ENCODE measurements around the gene VSNL1. TPM values are rescaled to one million over a fixed set of nuclear protein-coding genes. Genes with fewer than 3 reads are reported as not detected.

The VSNL1 gene
- polyA plus RNA-seq (ENCODE audit: insufficient read length in 12 of 12), result 1 to 10 TPM in 11 of 12 donors, not detected in 1; 2.3 to 7.6 (median 6.5) TPM
- long read RNA-seq, donor 1, result 0 reads
- long read RNA-seq, donor 2, partial matches to known transcripts, result 0 of 3 reads
- long read RNA-seq, donor 2, other reads (novel, unspliced or antisense), result 0 of 3 reads
- long read RNA-seq, donor 3, partial matches to known transcripts, result 0 of 1 reads
- long read RNA-seq, donor 3, other reads (novel, unspliced or antisense), result 0 of 1 reads
- long read RNA-seq, donor 4, partial matches to known transcripts, result 13 of 13 reads
- long read RNA-seq, donor 4, other reads (novel, unspliced or antisense), result 0 of 13 reads
- long read RNA-seq, donor 5, partial matches to known transcripts, result 45 of 46 reads
- long read RNA-seq, donor 5, other reads (novel, unspliced or antisense), result 0 of 46 reads
- long read RNA-seq, donor 6, partial matches to known transcripts, result 0 of 2 reads
- long read RNA-seq, donor 6, other reads (novel, unspliced or antisense), result 0 of 2 reads
- long read RNA-seq, donor 7, result 0 reads
- long read RNA-seq, donor 8, partial matches to known transcripts, result 0 of 4 reads
- long read RNA-seq, donor 8, other reads (novel, unspliced or antisense), result 0 of 4 reads
- long read RNA-seq, donor 9, partial matches to known transcripts, result 0 of 1 reads
- long read RNA-seq, donor 9, other reads (novel, unspliced or antisense), result 0 of 1 reads
- long read RNA-seq, donor 10, partial matches to known transcripts, result 5 of 9 reads
- long read RNA-seq, donor 10, other reads (novel, unspliced or antisense), result 0 of 9 reads
- long read RNA-seq, donor 11, partial matches to known transcripts, result 26 of 27 reads
- long read RNA-seq, donor 11, other reads (novel, unspliced or antisense), result 0 of 27 reads

GRCh38 chr2:17540093-17540812 is at the start of gene VSNL1:
Gene VSNL1, plus strand, starts transcription at chr2:17540696. Its CDS starts 51,379 bp downstream, at chr2:17592075.
- peak; percentile 93 for DNase-seq

- DNase-seq, result no peak
Observed at GRCh38 chr2:17495590-17495989, 44.9 kb upstream of the VSNL1 start.

GRCh38 chr2:17497718-17498117 is 42.8 kb upstream of the VSNL1 start:
- DNase-seq, result no peak

GRCh38 chr2:17506736-17507616 is 33.5 kb upstream of the VSNL1 start:
- no peak for DNase-seq

- DNase-seq, result no peak
Observed at GRCh38 chr2:17515652-17516051, 24.8 kb upstream of the VSNL1 start.

GRCh38 chr2:17517481-17518211 is 22.9 kb upstream of the VSNL1 start:
- no peak for DNase-seq

- peak; percentile 81 for DNase-seq
Observed at GRCh38 chr2:17518212-17519154, 22.0 kb upstream of the VSNL1 start, which contains the start of gene RAD51AP2. Gene RAD51AP2, minus strand, starts transcription at chr2:17518440. Its CDS starts 25 bp downstream, at chr2:17518415.

- no peak for DNase-seq
Observed at GRCh38 chr2:17519486-17519885, 21.0 kb upstream of the VSNL1 start.

GRCh38 chr2:17520761-17521160 is 19.7 kb upstream of the VSNL1 start:
- DNase-seq, result no peak

- DNase-seq, result no peak
Observed at GRCh38 chr2:17521621-17522020, 18.9 kb upstream of the VSNL1 start.

GRCh38 chr2:17522303-17522702 is 18.2 kb upstream of the VSNL1 start:
- DNase-seq, result no peak

GRCh38 chr2:17529771-17530170 is 10.7 kb upstream of the VSNL1 start:
- no peak for DNase-seq

- DNase-seq, result no peak
Observed at GRCh38 chr2:17533546-17533945, 7.0 kb upstream of the VSNL1 start.

GRCh38 chr2:17536416-17536815 is 4.1 kb upstream of the VSNL1 start:
- no peak for DNase-seq

- DNase-seq, result peak; percentile 53
Observed at GRCh38 chr2:17538022-17538843, 2.3 kb upstream of the VSNL1 start.

GRCh38 chr2:17538844-17539554 is 1.5 kb upstream of the VSNL1 start:
- peak; percentile 67 for DNase-seq

- DNase-seq, result peak; percentile 24
Observed at GRCh38 chr2:17539611-17540092, 844 bp upstream of the VSNL1 start.

Measured in muscle of arm (tissue), 14 donors.